Ureter (tissue), 1 donor: ENCODE results near the gene ENDOV. TPM values are rescaled to one million over a fixed set of nuclear protein-coding genes. Genes with fewer than 3 reads are reported as not detected.

Source experiments
- DNase-seq: peaks from one replicate; pipeline ENCODE4 v3.0.0-alpha.2; 2020; ENCODE audit warnings: low spot score
- total RNA-seq: library from RNA; stranded (reverse); gene quantifications from one replicate; pipeline ENCODE4 v1.2.4, GENCODE V29; 2023
- donor health status: DM: yes; HTN: yes; CAD: no.

The ENDOV gene
- total RNA-seq, 1 donor from 2014 or later: 21.2 TPM

- no peak for DNase-seq
Measured at GRCh38 chr17:80415626-80416137, 715 bp downstream of the ENDOV start.

GRCh38 chr17:80416260-80416939 lies 1.4 kb downstream of the ENDOV start:
- DNase-seq: no peak

GRCh38 chr17:80416940-80417293 lies 1.9 kb downstream of the ENDOV start:
- DNase-seq: no peak

- no peak for DNase-seq
Measured at GRCh38 chr17:80418589-80418988, 3.6 kb downstream of the ENDOV start.

- peak; percentile 34 for DNase-seq
Measured at GRCh38 chr17:80419255-80419654, 4.3 kb downstream of the ENDOV start.

GRCh38 chr17:80421381-80422090 lies 6.6 kb downstream of the ENDOV start:
- DNase-seq: no peak

- DNase-seq: no peak
Measured at GRCh38 chr17:80422276-80422675, 7.3 kb downstream of the ENDOV start.

GRCh38 chr17:80422981-80423380 lies 8.0 kb downstream of the ENDOV start:
- no peak for DNase-seq

- DNase-seq: no peak
Measured at GRCh38 chr17:80423536-80424225, 8.7 kb downstream of the ENDOV start.

- no peak for DNase-seq
Measured at GRCh38 chr17:80424261-80424660, 9.3 kb downstream of the ENDOV start.

- no peak for DNase-seq
Measured at GRCh38 chr17:80424878-80425765, 10.2 kb downstream of the ENDOV start.

GRCh38 chr17:80425835-80426426 lies 11.0 kb downstream of the ENDOV start:
- DNase-seq: no peak

- DNase-seq: peak; percentile 79
Measured at GRCh38 chr17:80426671-80427326, 11.8 kb downstream of the ENDOV start.

GRCh38 chr17:80427366-80428282 lies 12.7 kb downstream of the ENDOV start:
- no peak for DNase-seq

- DNase-seq: no peak
Measured at GRCh38 chr17:80428363-80428762, 13.4 kb downstream of the ENDOV start.

GRCh38 chr17:80428796-80429195 lies 13.8 kb downstream of the ENDOV start:
- no peak for DNase-seq

- no peak for DNase-seq
Measured at GRCh38 chr17:80429356-80430275, 14.6 kb downstream of the ENDOV start.

- DNase-seq: no peak
Measured at GRCh38 chr17:80430446-80431245, 15.7 kb downstream of the ENDOV start.
